Measurements from ENCODE around the gene FBXL4.

The FBXL4 gene

DNA sequence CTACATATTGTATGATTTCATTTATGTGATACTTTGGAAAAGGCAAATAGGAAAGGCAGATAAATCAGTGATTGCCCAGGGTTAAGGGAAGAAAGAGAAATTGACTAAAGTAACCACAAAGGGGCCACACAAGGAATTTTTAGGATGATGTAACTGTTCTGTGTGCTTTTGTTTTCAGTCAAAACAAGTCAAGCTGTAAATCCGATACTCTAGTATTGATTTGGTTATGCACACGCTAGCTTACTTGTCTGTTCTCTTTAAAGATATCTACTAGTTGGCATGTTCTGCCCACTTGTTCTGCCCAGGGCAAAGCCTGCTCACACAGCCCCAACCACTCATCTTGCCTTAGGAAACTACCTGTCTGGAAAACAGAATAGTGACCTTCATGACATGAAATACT lies 6.4 kb downstream of the FBXL4 start:
- TF ChIP-seq, protein P1, sequence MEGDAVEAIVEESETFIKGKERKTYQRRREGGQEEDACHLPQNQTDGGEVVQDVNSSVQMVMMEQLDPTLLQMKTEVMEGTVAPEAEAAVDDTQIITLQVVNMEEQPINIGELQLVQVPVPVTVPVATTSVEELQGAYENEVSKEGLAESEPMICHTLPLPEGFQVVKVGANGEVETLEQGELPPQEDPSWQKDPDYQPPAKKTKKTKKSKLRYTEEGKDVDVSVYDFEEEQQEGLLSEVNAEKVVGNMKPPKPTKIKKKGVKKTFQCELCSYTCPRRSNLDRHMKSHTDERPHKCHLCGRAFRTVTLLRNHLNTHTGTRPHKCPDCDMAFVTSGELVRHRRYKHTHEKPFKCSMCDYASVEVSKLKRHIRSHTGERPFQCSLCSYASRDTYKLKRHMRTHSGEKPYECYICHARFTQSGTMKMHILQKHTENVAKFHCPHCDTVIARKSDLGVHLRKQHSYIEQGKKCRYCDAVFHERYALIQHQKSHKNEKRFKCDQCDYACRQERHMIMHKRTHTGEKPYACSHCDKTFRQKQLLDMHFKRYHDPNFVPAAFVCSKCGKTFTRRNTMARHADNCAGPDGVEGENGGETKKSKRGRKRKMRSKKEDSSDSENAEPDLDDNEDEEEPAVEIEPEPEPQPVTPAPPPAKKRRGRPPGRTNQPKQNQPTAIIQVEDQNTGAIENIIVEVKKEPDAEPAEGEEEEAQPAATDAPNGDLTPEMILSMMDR (conservative IDR thresholded peaks at IDR 0.05; ENCODE audit: low read depth, low read length) = no peak
- no peak overlapping the region for H3K4me3 ChIP-seq (ENCODE audit: low read depth, low read length)
- peak; percentile 47 for DNase-seq (ENCODE audit: low read depth)

DNA sequence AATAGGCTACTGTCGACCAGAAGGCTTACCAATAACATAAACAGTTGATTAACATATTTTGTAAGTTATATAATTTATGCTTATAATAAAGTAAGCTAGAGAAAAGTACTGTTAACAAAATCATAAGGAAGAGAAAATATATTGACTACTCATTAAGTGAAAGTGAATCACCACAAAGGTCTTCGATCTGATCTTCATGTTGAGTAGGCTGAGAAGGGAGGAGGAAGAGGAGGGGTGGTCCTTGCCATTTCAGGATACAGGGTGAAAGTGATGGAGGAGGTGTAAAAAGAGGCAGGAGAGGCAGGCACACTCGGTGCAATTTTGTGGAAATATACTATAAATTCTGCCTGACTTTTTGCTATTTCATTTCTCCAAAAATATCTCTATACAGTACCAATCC lies 10.4 kb downstream of the FBXL4 start:
- H3K4me3 ChIP-seq (ENCODE audit: low read depth, low read length) = no peak overlapping the region
- TF ChIP-seq, protein P1 (conservative IDR thresholded peaks at IDR 0.05; ENCODE audit: low read depth, low read length) = no peak
- DNase-seq (ENCODE audit: low read depth) = no peak

DNA sequence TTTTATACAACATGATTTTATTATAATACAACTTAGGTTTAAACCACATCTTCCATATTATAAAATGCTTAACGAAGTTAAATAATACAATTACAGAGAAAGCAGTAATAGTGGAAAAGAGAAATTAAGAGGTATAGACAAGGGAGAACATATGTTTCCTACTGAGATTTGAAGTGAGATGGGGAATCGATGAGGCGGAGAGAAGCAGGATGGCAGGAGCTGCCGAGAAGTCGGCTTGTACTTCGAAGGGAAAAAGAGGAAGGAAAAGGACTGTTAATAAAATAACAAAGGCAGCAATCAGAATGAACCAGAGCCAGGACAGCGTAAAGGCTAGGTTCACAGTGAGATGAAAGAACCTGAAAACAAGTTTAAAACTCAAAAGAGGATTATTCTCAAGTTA lies 15.4 kb downstream of the FBXL4 start:
- DNase-seq (ENCODE audit: low read depth) = no peak
- H3K4me3 ChIP-seq (ENCODE audit: low read depth, low read length) = no peak overlapping the region
- TF ChIP-seq, protein P1 (conservative IDR thresholded peaks at IDR 0.05; ENCODE audit: low read depth, low read length) = no peak

DNA sequence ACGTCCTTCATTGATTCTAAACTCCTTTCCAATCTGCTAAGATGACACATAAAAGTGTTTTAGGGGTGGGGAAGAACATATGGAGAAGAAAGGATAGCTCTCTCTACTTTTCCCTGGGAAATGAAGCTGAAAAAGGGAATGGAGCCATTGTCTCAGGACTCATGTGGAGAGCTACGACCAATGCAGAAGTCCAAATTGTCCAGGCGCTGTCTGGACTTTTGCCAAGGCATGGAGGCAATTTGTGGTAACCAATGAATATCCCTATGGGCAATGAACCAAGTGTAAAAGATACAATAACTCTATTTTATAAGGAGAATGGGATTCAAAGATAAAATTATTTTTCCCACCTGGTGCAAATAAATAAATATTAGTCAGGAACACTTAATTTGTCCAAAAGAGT lies 16.1 kb downstream of the FBXL4 start:
- H3K4me3 ChIP-seq (ENCODE audit: low read depth, low read length) = no peak overlapping the region
- TF ChIP-seq, protein P1 (conservative IDR thresholded peaks at IDR 0.05; ENCODE audit: low read depth, low read length) = no peak
- DNase-seq (ENCODE audit: low read depth) = no peak

DNA sequence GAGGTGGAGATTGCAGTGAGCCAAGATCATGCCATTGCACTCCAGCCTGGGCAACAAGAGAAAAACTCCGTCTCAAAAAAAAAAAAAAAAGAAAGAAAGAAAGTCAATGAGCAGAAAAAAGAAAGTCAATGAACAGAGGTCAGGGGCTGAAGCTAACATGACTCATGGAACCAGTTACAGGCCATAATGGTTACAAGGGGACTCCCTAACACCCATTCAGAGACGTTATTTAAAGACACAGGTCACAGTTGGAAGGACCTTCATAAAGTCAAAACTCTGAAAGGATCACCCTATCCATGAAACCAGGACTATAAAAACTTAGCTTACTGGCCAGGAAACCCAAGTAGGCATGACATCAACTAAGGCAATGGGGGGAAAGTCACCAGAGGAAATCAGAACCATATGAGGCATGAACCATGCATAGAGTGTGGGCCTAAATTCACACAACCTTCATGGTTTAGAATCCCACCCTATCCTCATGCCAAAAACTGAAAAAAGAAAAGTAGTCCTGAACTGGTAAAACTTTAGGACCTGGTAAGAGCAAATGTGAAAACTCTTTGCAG lies 18.2 kb downstream of the FBXL4 start:
- TF ChIP-seq, protein P1 (conservative IDR thresholded peaks at IDR 0.05; ENCODE audit: low read depth, low read length) = no peak

DNA sequence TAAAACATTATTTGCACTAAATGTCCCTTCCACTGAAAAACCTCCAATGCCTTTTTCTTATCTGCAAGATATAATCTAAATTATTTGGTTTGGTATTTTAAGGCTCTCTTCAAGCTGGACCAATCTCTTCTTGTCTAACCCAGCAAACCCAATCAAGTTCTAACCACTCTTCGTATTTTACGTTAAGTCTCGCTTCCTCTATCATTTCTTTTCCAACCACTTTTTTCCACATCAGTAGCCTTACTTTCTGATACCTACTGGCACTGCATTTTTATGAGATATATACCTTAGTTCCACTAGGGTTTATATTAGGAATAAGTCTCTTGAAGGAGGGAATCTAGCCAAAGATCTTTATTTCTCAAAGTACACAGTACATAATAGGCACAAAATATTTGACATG lies 19.1 kb downstream of the FBXL4 start:
- H3K4me3 ChIP-seq (ENCODE audit: low read depth, low read length) = no peak overlapping the region
- TF ChIP-seq, protein P1 (conservative IDR thresholded peaks at IDR 0.05; ENCODE audit: low read depth, low read length) = no peak
- no peak for DNase-seq (ENCODE audit: low read depth)

More for the DNA sequence above, 18.2 kb downstream of the FBXL4 start:
- no peak overlapping the region for H3K4me3 ChIP-seq (ENCODE audit: low read depth, low read length)
- no peak for DNase-seq (ENCODE audit: low read depth)

DNA sequence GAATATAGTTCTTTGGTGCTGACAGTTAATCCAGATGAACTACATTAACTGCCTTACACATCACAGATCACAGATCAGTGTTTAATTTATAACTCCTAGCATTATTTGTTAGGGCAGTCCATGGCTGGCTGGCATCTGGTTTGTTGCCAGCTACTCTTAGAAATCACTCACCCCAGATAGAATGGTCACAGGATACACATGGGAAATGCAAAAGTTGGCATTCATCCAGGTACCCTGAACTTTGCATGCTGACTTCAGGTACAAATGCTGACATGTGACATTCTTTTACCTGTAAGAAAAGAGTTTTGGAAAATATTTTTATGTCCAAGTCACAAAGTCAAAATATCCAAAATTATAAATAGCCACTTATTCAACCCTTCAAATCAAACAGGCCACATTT lies 20.2 kb downstream of the FBXL4 start:
- H3K4me3 ChIP-seq (ENCODE audit: low read depth, low read length) = no peak overlapping the region
- TF ChIP-seq, protein P1 (conservative IDR thresholded peaks at IDR 0.05; ENCODE audit: low read depth, low read length) = no peak
- no peak for DNase-seq (ENCODE audit: low read depth)

All from choroid plexus epithelial cell (primary cell).